Mucosa of stomach (tissue), 1 donor: ENCODE results near the gene SPEM3.

ENCODE experiments used
- H3K27me3 ChIP-seq: one replicate; pipeline ENCODE4 v1.7.0; 2013; ENCODE audit warnings: mild to moderate bottlenecking, low read length; ENCODE audit not compliant: control insufficient read depth, insufficient read depth
- H3K36me3 ChIP-seq: one replicate; pipeline ENCODE4 v1.7.0; 2013; ENCODE audit warnings: low read length; ENCODE audit not compliant: control insufficient read depth, insufficient read depth
- H3K4me1 ChIP-seq: one replicate; pipeline ENCODE4 v1.7.0; 2013; ENCODE audit warnings: mild to moderate bottlenecking, low read length; ENCODE audit not compliant: control insufficient read depth, insufficient read depth
- H3K4me3 ChIP-seq: one replicate; pipeline ENCODE4 v1.7.0; 2013; ENCODE audit warnings: low read length
- H3K9ac ChIP-seq: one replicate; pipeline ENCODE4 v1.7.0; 2013; ENCODE audit warnings: mild to moderate bottlenecking, low read length, moderate library complexity
- H3K9me3 ChIP-seq: one replicate; pipeline ENCODE4 v1.7.0; 2013; ENCODE audit warnings: mild to moderate bottlenecking, low read length, moderate library complexity; ENCODE audit not compliant: control insufficient read depth
- donor health status: Pancreatic carcinoma.

SPEM3 gene

DNA sequence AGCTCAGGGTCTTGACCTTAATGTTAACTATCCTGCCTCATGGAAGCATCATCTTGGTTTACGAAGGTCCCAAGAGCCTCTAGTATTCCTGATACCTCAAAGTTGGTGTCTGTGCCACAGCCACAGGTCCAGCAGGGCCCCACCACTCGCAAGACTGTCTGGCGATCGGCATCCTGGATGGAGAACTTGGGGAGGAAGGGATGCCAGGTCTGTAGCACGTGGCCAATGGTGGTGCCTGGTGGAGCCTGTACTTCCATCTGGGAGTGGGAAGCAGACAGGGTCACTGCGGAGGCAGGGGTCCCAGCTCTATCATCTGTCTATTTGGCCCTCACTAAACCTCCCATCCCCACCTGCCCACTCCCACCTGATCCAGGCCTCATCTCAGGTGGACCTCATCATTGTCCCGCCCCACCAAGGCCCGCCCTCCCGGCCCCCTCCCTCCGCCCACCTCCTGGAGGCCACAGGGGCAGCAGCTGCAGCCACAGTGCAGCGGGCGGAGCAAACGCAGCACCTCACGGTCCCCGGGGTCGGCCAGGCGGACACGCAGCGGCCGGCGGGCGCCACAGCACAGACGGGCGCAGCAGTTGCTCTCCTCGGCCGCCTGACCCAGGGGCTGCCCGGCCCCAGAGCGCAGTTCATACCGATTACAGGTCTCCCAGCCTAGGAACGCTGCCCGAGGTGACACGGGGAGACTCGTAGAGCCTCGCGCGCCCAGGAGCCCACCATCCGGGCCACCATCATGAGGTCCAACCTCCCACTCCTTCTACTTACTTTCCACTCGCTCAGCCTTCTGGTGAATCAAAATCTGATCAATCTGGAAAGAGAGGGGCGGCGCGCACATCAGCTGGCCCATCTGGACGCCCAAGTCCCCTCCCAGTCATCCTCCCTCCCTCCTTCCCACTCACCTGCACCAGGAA is 35.7 kb upstream of the SPEM3 start:
- Histone ChIP-seq H3K4me1 (peaks cover 12% of the 10 kb centered on the region), H3K9me3 (no peaks in the 10 kb centered on the region), H3K4me3 (no peak overlapping the region)

DNA sequence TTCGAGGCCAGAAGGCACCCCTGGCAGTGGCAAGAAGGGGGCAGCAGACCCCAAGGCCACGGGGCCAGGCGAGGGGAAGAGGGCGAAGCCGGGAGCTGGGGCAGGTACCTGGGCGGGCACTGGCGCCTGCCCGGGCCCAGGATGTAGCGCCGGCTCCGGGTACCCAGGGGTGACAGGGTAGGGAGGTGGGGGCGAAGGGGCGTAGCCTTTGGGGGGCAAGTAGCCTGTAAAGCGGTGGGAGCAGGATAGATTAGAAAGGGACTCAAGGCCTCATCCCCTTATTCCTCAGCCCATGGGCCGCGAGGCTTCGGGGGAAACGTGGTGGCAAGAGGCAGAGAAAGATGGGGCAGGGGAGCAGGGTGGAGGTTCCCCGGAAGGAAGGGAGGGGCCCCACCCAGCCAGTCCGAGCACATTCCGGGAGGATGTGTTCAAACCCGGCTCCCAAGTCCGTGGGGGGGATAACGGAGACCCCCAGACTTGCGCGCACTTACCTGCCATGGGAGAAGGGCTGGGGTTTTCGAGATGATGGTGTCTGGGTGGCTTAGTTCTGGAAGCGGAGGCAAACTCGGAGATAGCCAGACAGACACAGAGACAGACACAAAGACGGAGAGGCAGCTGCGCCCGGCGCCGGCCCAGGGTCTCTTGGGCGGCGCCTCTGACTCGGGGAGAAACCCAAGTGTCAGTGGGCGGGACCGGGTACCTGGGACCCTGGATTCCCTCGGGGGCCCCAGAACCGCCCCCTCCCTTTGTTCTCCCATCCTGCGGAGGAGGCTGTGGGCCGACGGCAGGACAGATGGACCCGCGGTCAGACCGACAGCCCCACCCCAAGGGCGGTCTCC is 34.8 kb upstream of the SPEM3 start:
- Histone ChIP-seq H3K9ac (peak overlapping the region; percentile 64), H3K4me3 (peak overlapping the region; percentile 77), H3K36me3 (peaks cover 8% of the 10 kb centered on the region), H3K9me3 (no peaks in the 10 kb centered on the region), H3K27me3 (no peaks in the 10 kb centered on the region), H3K4me1 (peaks cover 12% of the 10 kb centered on the region)

More for the DNA sequence above, 35.7 kb upstream of the SPEM3 start:
- H3K36me3 ChIP-seq = peaks cover 11% of the 10 kb centered on the region
- peak overlapping the region; percentile 64 for H3K9ac ChIP-seq
- no peaks in the 10 kb centered on the region for H3K27me3 ChIP-seq

DNA sequence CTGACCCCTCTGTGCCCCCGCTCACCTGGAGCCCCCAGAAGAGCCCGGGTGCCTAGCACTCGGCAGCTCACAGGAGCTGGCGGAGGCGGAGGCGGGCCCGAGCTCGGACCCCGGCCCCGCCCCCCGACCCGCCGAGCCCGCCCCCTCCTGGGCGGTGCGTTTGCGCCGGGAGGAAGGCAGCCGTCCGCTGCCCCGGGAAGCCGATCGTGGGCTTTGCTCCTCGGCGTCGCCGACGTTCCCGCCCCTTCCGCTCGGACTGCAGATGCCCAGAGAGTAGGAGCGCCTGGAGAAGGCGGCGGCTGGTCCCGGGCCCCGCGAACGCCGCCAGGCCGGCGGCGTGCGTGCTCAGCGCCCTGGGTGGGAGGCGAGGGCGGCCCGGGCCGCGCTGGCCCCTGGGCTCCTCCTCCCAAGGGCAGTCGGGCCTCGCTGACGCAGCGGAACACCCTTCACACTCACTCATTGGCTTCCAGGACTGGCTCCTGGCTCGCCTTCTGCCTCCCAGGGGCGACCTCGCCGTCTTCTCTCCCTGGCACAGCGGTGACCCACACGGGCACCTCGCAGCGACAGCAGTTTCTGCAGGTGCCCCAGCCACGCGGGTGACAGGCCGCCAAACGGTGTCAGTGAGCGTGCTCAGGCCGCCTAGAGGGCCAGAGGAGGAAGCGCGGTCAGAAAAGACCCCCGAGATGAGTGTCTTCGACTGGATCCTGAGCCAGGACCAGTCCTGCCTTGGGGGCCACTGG is 34.0 kb upstream of the SPEM3 start, which contains the start of gene PLSCR3:
PLSCR3 (minus strand) TSS at position 74 of the 740 bp plus-strand sequence. CDS start 415 bp downstream, outside the sequence.
- Histone ChIP-seq H3K9me3 (no peaks in the 10 kb centered on the region), H3K9ac (peak within 1 kb of the TSS; percentile 64), H3K36me3 (no peaks in the 10 kb centered on the region), H3K4me1 (peaks cover 12% of the 10 kb centered on the region), H3K4me3 (peak within 1 kb of the TSS; percentile 77), H3K27me3 (no peaks in the 10 kb centered on the region)

DNA sequence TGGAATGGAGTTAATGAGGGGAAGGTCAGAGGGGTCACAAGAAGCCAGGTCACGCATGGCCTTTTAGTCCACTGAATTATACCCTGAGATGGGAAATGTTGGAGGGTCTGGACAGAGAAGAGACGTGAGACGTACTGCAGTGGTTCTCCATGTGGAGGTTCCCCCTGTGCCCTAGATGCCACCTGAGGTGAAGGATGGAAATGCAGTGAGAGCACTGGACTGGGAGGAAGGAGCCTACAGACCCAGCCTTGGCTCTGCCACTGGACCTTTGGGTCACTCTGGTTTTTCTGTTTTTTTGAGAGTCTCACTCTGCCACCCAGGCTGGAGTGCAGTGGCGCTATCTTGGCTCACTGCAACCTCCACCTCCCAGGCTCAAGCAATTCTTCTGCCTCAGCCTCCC is 32.5 kb upstream of the SPEM3 start:
- Histone ChIP-seq H3K4me3 (no peak overlapping the region), H3K9me3 (no peaks in the 10 kb centered on the region), H3K9ac (no peak overlapping the region), H3K4me1 (peaks cover 12% of the 10 kb centered on the region), H3K27me3 (no peaks in the 10 kb centered on the region), H3K36me3 (no peaks in the 10 kb centered on the region)

DNA sequence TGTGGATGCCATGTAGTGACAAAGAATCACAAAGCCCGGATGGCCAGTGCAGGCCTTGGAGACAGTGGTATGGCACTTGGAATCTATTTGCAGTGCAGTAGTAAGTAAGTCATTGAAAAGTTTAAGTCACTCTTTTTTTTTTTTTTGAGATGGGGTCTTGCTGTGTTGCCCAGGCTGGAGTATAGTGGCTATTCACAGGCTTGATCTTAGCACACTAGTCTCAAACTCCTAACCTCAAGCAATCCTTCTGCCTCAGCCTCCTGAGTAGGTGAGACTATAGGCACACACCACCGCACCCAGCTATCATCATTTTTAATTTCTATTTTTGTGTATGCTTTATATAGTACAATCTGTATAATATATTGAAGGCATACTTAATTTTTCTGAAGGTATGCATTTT is 30.0 kb upstream of the SPEM3 start:
- Histone ChIP-seq H3K4me3 (no peak overlapping the region), H3K9me3 (no peaks in the 10 kb centered on the region), H3K9ac (no peak overlapping the region)

DNA sequence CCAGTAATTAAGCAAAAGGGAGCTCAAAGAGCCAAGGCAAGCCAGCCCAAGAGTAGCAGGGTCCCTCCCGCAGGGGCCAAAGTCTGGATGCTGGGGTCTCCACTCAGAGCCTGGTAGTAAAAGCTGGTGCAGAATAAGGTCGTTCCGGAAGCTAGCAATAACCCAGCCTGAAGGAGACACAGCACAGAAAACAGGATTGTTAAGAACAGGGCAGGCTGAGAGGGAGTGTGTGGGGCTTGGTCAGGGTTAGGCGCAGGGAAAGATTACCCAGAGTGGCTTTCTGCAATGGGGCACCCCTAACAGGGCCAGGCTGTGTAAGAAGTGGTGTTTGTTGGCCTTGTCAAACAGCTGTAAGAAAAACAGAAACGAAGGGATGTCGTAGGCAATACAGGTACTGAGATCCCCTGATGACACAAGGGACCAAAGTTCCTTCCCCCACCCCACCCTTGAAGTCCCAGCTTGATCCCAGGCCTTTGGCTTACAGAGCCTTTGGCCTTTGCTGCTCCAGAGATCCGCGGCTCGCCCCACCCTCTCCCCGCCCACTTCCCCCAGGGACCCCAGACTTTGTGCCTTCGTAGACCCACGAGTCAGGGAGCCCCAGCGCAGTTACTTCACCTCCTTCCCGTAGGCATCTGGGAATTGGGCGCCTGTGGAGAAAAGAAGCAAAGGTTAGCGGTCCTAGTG is 25.5 kb upstream of the SPEM3 start:
- H3K4me1 ChIP-seq = peaks cover 8% of the 10 kb centered on the region
- no peaks in the 10 kb centered on the region for H3K9me3 ChIP-seq
- peak overlapping the region; percentile 10 for H3K4me3 ChIP-seq
- peak overlapping the region; percentile 70 for H3K9ac ChIP-seq
- H3K27me3 ChIP-seq = peaks cover 23% of the 10 kb centered on the region
- H3K36me3 ChIP-seq = no peaks in the 10 kb centered on the region

More for the DNA sequence above, 30.0 kb upstream of the SPEM3 start:
- H3K27me3 ChIP-seq = no peaks in the 10 kb centered on the region
- no peaks in the 10 kb centered on the region for H3K36me3 ChIP-seq
- H3K4me1 ChIP-seq = peaks cover 17% of the 10 kb centered on the region

DNA sequence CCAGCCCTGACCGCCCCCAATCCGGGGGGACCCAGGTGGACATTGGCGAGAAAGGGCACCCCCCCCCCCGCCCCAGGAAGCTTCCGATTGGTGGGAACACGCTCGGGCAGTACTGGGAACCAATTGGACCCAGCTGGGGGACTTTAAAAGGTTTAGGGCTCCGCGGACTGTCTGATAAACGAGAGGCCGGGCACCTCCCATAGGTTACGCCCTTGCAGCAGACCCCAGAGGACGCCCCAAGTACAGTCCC is 25.0 kb upstream of the SPEM3 start:
- Histone ChIP-seq H3K4me3 (peak overlapping the region; percentile 10), H3K9me3 (no peaks in the 10 kb centered on the region), H3K9ac (peak overlapping the region; percentile 70), H3K27me3 (peaks cover 23% of the 10 kb centered on the region), H3K36me3 (no peaks in the 10 kb centered on the region), H3K4me1 (peaks cover 8% of the 10 kb centered on the region)

DNA sequence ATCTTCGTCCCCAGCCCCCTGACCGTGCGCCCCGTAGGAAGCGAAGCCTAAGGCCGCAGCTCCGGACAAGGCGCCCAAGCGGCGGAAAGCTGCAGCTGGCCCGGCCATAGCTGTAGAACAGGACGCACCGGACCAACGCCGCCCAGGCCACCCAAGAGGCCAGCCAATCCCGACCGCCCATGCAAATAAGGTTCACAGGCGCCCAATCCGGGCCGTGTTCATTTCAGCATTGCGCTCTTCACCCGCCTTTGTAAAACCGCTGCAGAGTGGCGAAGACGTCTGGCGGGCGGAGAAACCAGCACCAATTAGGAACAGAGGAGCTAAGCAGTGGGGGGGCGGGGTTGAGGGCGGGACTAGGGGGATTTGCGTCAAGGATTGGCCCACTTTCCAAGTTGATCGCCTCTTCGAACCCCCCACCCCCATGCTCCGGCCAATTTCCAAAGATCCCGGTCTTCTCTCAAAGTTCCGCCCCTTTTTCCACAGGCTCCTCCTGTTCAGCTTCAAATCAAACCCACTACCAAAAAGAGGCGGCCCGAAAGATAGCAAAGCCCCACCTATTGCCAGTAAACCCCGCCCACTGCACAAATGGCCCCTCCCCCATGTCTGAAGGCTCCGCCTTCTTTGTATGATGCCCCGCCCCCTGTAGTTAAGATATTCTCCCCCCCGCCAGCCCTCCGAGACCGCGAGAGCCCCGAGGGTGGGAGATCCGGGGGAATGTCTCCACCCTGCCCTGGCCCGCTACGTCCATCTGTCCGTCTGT is 24.5 kb upstream of the SPEM3 start, which contains the start of gene TMEM256:
TMEM256 (minus strand) TSS at position 121 of the 760 bp plus-strand sequence; CDS start at position 108, 13 bp downstream.
- Histone ChIP-seq H3K9me3 (no peaks in the 10 kb centered on the region), H3K27me3 (peaks cover 23% of the 10 kb centered on the region), H3K4me1 (peaks cover 8% of the 10 kb centered on the region), H3K4me3 (peak within 1 kb of the TSS; percentile 28), H3K36me3 (no peaks in the 10 kb centered on the region), H3K9ac (peak within 1 kb of the TSS; percentile 70)

DNA sequence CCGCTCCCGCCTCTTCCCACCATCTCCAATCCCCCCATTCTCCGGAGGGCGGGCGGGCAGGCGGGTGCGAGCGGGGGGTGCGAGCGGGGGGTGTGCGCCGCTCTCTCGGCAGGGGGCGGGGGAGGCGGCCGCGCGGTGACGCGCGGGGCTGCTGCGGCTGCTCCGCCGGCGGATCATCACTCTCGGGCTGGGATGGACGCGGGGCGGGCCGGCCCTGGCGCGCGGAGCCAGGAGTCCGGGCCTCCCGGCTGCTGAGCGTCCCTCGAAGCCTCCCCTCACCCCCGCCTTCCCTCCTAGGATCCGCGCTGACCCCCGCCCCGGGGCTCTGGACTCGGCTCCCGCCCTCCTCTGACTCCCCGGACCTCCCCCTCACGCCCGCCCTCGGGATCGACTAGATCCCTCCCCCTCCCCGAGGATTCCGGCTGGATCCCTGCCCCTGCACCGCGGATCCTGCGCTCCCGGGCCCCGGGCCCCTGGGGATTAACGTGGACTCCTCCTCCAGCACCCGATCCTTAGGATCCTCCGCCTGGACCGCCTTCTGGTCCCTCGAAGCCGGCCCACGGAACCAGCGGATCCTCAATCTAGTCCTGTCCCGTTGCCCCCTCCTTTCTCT is 23.8 kb upstream of the SPEM3 start:
- H3K9me3 ChIP-seq = no peaks in the 10 kb centered on the region
- H3K4me1 ChIP-seq = peaks cover 8% of the 10 kb centered on the region
- H3K4me3 ChIP-seq = peak overlapping the region; percentile 28

DNA sequence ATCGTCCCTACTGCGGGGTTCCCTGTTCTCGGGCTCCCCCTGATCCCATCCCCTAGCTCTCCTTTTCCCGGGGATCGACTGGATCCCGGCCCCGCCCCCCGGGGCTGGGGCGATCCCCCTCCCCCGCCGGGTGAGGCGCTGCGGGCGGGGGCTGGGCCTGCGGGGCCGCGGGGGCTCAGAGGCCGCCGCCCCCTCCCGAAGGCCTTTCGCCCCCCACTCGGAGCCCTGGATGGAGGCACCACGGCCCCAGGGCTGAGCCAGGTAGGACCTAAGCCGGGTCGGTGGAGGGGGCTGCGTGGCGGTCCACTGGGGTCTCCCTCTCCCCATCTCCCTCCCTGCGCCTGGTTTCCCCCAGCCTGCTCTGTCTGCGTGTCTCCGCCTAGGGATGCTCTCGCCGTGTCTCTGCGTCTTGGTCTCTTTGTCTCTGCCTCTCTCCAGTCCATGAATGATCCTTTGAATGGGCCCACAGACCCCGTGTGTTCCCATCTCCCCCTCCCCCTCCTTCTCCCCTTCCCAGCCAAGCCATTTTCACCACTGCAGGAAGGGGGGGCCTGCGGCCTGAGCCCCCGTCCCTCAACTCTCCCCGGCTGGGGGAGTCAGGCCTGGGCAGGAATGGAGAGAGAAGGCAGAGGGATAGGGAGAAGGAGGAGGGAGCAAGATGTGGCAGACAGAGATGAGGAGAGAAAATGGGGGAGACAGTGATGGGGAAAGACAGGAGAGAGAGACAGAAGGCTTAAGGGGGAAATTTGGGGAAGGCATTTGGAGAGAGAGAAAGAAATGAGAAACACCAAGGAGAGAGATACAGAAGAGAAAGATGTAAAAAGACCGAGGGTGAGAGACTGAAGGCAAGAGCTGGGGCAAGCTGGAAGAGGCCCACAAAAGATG is 23.1 kb upstream of the SPEM3 start:
- Histone ChIP-seq H3K27me3 (peaks cover 23% of the 10 kb centered on the region), H3K36me3 (no peaks in the 10 kb centered on the region), H3K9me3 (no peaks in the 10 kb centered on the region), H3K4me1 (peaks cover 8% of the 10 kb centered on the region), H3K4me3 (no peak overlapping the region), H3K9ac (peak overlapping the region; percentile 57)

More for the DNA sequence above, 23.8 kb upstream of the SPEM3 start:
- H3K36me3 ChIP-seq = no peaks in the 10 kb centered on the region
- peak overlapping the region; percentile 57 for H3K9ac ChIP-seq
- H3K27me3 ChIP-seq = peaks cover 23% of the 10 kb centered on the region
